ENCODE data around the gene HNRNPK.

The HNRNPK gene

DNA sequence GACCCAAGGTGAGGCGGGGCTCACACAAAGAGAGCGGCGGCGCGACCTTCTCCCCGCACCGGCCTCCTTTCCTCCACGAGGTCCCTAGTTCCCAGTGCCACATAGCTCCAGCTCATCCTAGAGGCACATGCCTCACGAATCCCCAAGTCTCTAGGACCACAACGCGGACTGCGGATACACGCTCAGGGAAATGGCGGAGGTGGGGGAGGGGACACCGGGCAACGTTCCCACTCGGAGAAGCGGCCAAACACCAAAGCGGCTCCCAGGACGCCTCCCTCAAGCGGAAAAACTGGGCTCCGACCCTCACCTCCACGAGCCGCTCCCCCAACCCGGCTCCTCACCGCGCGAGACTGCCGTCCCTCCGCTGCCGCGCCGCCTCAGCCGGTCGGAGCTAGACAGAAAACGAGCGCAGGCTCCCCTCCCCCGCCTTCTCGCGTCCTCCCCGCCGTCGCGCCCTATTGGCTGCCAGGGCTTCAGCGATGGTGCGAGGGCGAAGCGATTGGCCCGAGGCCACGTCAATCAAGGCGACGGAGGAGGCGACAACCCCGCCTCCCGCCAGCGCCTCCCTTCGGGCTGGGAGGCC is at the start of gene HNRNPK:
TSS of gene HNRNPK (minus strand) at position 404 of the 583 bp plus-strand sequence. CDS start 1,963 bp downstream, outside the sequence.
- peak; percentile 97 to 98 for DNase-seq

DNA sequence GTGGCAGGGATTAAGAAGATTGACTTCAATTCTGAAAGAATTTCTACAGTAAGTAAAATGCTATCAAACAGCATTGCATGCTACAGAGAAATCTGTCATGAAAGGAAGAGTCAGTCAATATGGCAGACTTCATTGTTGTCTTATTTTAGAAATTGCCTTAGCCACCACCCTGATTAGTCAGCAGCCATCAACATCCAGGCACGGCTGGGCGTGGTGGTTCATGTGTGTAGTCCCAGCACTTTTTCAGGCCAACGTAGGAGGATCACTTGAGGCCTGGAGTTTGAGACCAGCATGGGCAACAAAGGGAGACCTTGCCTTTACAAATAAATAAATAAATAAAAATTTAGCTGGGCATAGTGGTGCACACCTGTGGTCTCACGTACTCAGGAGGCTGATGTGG is 47.2 kb upstream of the HNRNPK start:
- DNase-seq, result no peak

DNA sequence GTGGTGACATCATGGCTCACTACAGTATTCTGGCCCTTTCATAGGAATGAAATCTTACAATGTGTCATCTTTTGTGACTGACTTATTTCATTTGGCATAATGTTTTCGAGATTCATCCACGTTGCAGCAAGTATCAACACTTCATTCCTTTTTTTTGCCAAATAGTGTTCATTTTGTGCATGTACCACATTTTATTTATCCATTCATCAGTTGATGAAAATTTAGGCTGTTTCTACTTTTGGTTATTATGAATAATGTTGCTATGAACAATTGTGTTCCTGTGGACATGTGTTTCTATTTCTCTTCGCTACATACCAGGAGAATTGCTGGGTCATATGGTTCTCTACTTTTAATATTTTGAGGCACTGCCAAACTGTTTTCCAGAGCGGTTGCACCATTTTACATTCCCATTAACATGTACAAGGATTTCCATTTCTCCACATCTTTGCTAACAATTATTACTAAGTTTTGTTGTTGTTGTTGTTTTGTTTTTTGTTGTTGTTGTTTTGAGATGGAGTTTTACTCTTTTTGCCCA is 44.1 kb upstream of the HNRNPK start:
- no peak for DNase-seq

DNA sequence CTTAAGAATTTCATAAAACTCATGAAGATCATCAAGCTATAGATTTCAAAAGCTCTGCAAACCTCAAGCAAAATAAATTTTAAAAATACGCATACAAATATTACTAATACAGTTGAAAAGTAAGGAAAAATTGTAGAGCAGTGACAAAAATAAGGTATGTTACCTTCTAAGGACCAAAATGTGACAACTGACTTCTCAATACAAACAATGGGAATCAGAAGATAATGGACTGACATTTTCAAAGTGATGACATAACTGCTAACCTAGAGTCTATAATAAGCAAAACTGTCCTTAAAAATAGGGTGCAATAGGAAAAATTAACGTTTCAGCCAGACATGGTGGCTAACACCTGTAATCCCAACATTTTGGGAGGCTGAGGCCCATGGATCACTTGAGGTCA is 27.6 kb upstream of the HNRNPK start:
- DNase-seq, result no peak

DNA sequence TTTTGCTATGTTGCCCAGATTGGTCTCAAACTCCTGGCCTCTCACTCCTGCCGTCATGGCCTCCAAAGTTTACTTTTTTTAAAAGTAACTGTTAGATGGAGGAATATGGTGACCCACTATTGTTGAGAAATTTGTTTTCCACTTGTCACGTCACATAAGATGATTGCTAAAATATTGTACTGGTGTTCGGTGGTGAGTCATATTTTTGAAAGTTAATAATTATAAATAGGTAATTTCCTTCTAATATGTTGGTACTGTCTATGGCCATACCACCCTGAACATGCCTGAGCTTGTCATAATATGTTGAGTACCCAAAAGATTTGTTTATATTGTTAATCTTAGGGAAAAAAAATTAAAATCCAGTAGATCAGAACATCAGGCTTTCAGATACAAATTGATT is 23.2 kb upstream of the HNRNPK start:
- no peak for DNase-seq

DNA sequence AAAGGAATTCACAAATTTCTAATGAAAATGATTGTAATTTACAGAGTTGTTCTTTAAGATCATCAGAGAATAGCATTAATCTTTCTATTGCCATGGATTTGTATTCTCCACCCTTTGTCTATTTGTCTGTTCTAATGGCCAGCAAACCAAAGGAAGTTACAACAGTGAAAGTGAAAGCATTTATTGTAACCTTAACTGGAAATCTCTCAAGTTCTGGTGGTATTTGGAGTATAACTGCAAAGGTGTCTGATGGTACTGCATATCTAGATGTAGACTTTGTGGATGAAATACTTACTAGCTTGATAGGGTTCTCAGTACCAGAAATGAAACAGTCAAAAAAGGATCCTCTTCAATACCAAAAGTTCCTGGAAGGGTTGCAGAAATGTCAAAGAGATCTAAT is 22.3 kb upstream of the HNRNPK start:
- no peak for DNase-seq

DNA sequence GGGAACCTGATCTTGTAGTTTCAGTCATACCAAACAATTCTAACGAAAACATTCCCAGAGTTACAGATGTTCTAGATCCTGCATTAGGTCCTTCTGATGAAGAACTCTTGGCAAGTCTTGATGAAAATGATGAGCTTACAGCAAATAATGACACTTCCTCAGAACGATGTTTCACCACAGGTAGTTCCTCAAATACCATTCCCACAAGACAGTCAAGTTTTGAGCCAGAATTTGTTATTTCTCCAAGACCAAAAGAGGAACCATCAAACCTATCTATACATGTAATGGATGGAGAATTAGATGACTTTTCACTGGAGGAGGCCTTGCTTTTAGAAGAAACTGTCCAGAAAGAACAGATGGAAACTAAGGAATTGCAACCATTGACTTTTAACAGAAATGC is 21.6 kb upstream of the HNRNPK start:
- DNase-seq, result no peak

DNA sequence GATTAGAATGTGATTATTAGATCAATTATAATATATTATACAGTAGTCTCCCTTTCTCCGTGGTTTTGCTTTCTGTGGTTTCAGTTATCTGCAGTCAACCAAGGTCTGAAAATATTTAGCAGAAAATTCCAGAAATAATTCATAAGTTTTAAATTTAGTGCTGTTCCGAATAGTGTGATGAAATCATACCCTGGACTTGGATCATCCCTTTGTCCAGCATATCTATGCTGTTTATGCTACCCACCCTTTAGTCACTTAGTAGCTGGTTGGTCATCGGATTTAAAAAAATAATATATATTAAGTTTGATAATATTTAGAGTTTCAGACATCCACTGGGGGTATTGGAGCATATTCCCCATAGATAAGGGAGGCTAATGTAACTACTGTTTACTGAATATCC is 20.2 kb upstream of the HNRNPK start:
- no peak for DNase-seq

DNA sequence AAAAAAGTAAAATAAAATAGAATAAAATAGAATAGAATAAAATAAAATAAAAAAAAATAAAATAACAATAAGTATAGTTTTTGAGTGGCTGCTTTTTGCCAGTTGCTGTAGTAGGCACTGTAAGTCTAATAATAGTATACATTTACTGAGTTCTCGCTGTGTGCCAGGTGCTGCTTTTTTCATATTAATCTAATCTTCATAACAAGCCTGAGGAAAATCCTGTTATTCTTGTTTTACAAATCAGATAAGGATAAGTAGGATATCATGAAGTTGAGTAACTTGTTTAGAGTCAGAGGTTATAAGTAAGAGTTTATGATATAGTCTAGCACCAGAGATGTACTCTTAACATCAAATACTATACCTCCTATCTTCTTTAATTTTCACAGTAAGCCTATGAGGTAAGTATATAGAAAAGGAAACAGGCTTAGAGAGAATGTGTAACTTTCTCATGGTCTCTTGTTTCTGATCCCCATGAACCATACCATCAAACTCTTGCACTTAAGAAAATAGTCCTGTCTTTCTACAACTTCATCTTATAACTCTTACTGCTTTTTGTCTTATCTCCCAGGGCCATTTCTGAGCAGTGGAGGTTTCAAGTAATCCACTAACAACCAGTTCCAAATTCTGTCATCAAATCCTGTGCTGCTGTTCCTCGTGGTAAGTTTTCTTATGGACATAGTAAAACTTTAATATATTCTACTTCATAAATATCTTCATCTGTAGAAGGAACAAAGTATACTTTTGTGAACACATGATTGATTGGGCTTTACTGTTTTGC is 19.3 kb upstream of the HNRNPK start:
- no peak for DNase-seq

DNA sequence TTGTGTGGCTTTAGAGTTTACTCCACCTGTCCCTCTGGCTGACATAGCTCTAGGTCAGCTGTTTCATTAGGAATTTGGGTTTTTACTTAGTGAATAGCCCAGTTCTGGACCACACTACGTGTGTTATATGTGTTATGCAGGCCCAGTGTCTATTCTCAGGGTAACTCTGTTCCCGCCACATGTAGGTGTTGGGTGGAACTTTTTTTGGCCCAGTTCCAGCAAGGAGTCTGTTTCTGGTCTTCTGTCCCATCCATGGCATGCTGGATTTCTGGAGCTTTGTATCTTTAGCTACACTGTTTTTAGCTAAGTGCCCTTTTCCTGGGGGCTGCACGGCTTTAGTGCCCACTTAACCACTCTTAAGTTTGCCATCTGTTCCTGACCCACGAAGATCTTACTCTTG is 16.1 kb upstream of the HNRNPK start:
- no peak for DNase-seq

DNA sequence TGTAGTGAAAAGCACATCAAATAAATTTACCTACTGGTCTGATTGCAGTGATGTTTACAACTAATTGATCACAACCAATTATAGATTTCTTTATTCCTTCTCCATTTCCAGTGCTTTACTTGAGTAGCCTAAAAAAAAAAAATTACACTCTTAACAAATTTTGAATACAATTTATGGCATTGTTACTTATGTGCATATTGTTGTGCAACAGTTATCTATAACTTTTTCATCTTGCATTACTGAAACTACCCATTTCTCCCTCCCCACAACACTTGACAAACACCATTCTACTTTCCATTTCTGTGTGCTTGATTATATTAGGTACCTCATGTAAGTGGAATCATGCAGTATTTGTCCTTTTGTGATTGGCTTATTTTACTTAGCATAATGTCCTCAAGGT is 12.9 kb upstream of the HNRNPK start:
- DNase-seq, result no peak

DNA sequence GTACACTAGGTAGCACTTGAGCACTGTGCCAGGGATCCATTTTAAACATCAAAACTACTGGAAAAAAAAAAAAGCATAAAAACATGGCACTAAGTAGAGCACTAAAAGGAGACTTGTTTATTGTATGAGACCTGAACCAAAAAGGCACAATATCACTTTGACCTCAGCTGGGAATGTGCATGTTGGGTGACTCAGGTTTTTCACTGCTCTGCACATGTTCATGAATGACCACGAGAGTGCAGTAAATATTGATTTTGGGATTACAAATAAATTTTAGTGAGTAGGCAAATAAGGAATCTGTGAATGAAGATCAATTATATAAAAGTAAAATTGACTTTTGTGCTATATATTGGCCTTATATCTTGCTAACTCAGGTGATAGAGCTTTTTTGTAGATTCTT is 12.4 kb upstream of the HNRNPK start:
- peak in 1 of 2 experiments; percentile 54 for DNase-seq

DNA sequence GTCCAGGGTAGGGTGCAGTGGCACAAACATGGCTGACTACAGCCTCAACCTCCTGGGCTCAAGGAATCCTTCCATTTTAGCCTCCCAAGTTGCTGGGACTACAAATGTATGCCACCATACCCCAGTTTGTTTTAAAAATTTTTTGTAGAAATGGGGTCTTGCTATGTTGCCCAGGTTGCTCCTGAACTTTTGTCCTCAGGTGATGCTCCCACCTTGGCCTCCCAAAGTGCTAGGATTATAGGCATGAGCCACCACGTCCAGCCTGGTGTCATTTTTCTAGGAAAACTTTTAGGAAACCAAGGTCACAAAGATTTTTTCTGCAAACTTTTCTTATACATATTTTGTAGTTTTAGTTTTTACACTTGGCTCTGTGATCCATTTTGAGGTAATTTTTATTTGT is 11.3 kb upstream of the HNRNPK start:
- no peak for DNase-seq

DNA sequence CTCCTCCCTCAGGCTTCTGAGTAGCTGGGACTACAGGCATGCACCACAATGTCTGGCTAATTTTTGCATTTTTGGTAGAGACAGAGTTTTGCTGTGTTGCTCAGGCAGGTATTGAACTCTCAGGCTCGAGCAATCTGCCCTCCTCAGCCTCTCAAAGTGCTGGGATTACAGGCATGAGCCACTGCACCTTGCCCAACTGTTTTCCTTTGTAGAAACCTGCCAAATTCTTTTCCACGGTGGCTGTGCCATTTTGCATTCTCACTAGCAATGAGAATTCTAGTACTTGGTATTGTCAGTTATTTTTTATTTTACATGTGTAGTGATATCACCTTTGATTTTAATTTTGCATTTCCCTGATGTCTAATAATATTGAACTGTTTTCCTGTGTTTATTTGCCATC is 8.4 kb upstream of the HNRNPK start:
- DNase-seq, result no peak

DNA sequence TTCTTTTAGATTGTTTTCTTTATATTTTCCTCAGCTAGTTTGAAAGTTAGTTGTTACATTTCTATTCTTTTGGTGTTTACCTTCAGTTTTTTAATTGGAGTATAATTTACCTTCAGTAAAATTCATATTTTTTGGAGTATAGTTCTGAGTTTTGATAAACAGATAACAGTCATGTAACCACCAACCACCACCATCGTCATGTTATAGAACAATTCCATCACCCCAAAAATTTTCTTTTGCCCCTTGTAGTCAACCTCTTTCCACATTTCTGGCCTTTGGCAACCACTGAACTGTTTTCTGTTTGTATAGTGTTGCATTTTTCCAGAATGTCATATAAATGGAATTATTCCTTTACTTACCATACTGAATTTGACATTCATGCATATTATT is 7.4 kb upstream of the HNRNPK start:
- DNase-seq, result no peak

DNA sequence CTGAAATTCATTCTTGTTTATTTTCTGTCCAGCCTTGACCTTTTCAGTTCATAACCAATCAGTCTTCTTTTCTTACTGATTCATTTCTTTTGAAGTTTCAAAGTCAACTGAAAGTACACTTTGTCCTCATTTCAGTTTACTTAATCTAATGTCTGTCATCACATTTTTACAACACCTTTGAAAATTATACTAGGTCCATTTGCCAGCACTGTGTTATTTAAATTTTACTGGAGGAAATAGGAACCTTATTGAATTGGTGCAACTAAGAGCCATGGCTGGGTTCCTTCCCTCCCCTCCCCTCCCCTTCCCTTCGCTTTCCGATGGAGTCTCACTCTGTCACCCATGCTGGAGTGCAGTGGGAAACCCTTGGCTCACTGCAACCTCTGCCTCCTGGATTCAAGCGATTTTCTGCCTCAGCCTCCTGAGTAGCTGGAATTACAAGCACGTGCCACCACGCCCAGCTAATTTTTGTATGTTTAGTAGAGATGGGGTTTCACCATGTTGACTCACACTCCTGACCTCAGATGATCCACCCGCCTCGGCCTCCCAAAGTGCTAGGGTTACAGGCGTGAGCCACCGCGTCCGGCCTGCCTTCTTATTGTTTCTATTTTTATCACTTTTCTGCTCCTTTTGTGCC is 6.9 kb upstream of the HNRNPK start:
- DNase-seq, result peak; percentile 26 to 45

DNA sequence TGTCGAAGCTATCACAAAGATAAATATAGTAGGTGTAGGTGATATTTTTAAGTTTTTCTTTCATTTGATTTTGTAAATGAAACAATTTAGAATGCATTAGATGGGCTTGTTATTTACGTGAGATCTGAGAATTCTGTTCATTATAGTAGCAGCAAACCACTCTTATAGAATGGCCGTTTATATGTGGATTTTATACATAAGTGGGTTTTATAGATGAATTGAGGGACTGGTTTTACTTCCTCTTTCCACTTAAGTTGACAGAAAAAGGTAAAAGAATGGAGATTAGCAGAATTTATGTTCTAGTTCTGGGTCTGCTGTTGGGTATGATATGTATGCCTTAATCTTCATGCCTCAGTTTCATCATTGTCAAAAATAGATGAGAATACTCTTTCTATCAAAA is 6.2 kb upstream of the HNRNPK start:
- DNase-seq, result no peak

DNA sequence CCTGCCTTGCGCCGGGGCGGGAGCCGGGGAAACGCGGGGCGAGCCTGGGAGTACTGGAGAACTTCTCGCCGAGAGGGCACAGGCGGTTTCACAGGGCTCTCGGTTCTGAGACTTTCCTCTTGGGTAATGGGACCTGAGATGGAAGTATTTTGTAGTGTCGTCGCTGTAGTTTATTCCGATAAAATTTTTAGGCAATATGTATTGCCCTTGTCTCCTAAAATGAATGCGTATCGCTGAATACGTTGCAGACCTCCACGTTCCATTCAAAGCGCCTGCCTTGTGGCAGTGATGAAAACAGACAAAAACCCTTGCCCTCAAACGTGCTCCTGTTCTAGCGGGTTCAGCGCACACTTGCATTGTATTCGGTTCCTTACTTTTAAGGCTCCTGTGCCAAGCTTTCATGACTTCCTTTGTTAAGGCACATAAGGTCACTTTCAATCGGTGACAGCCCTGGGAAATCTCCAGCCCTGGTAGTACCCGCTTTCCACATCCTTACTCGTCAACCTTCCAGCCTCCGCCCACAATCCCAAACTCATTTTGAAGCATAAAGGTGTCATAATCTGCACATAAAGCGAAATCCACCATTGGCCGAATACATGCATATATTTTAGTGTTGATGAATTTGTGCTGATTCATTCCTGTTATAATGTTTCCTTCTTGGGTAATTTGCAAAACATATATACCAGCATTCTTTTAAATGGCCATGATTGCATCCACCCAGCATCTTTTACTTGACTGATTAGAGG is 1.3 kb upstream of the HNRNPK start:
- DNase-seq, result peak; percentile 66 to 78

DNA sequence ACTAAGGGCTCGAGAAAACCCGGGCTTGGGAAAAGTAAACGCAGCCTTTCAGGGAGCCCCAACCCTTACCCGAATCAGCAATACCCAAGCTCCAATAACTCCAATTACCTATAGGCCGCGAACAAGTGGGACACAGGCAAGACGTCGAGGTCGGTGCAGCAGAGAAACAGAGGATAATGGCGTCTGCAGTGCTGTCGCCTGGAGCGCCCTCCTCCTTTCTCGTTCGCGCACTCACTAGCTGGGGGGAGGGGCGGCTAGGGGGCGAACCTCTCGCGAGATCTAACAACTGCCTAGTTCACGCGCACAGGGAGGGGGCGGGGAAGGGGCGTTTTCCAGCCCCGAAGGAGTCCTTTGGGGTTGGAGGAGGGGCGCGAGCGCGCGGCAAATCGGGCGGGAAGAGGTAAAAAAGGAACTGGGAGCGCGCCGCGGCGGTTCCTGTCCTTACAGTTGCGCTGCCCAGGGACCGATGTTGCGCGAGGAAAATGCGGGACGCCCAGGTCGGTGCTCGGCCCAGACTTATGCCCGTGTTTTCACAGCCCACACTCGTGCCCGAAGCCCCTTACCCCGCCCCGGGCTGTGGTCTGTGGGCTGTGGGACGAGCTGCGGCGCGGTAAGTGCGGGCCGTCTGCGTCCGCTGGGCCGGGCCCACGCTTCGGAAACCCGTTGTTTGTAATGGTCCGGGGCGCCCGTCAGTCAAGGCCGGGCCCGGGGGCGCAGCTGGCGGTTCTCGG is 545 bp upstream of the HNRNPK start, which contains the start of gene RMI1:
TSS of gene RMI1 (plus strand) at position 411 of the 731 bp plus-strand sequence. CDS start 20,182 bp downstream, outside the sequence.
- peak; percentile 98 to 99 for DNase-seq

DNA sequence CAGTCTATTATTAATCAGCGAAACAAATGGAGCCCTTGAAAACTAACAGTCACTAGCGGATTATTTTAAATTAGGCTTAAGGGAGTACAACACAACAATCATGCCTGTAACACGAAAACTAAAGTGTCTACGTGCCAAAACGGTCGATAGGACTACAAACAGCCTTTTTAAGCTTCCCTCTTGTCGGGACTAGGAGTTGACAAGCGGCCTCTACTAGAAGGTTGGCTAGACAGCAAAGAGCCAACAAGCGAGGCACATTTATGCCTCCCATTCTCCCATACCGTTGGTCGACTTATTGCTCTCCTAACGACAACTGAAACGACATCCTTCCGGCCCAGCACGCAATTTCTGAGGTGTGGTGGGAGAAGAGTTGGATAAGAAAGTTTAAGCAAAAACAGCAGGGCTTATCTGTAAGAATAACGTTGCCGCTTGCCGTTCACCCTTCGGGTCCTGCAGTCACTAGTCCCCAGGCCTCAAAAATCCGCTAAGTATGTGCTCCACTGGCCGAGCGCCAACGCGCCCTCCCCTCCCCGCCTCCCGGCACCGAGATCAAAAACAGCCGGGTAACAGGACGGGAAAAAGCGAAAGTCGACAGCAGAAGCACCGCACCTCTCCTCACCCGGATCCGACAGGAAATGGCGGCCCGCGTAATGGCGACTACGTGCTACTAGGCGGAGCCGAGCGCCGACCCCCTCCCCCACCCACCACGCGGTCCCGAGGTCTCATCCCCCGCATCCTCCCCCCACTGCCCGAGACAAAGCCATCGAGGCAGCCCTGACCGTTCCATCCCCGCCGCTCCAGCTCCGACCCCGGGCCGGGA is 813 bp downstream of the HNRNPK start:
- peak; percentile 80 to 87 for DNase-seq

DNA sequence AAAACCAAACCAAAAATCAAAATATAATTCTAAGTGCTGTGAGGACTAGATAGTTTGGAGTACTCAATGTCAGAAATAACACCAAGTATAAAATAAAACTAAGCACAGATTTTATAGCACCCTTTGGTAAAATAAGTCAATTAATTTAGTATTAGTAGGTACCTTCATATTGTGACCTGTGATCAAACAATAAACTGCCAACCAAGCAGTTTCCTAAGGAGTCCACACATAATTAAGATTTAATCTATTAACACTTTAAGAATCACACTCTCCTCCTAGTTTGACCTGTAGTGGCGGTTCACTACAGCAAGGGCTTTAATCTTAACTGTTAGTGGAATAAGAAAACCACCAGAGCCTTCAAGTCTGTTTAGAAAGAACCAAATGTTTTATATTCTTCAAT is 2.8 kb downstream of the HNRNPK start:
- DNase-seq, result no peak

DNA sequence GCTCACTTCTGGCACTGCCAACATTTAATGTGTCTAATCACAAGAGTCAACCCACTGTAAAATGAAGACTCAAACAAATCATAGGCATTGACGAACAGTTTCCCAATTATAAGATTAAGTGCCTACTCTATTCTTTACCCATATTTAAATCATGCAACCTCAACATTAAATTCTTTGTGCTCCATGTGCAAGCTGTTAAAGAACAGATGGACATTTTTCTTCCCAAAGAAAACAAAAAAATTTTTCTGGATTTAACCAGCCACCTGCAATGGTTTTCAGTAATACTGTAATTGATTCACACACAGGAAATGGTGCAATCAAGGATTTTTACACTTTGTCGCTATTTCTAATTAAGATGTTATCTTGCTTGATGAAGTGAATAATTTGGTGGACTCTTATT is 3.6 kb downstream of the HNRNPK start:
- no peak for DNase-seq

Measured in NCI-H2081 (cell line).